ENCODE measurements around the gene DTD1. TPM values are rescaled to one million over a fixed set of nuclear protein-coding genes. Genes with fewer than 3 reads are reported as not detected.

Gene DTD1
- total RNA-seq, 1 experiment from 2014 or later, result 109 TPM

- Histone ChIP-seq H3K36me3 (ENCODE audit: control insufficient read depth, insufficient read depth, low read length) (no peaks in the 10 kb centered on the region; the same call in 1 of the 2 replicates), H3K4me3 (ENCODE audit: low read depth, low read length) (no peak overlapping the region), H3K27me3 (replicated peaks; ENCODE audit: control insufficient read depth, insufficient read depth, low read length) (no peaks in the 10 kb centered on the region), H3K9me3 (no peaks in the 10 kb centered on the region), H3K4me1 (no peaks in the 10 kb centered on the region)
- Mint-ChIP-seq H3K27ac (ENCODE audit: unreplicated experiment) (no peak overlapping the region), H3K36me3 (ENCODE audit: insufficient read depth, unreplicated experiment) (peaks cover 35% of the 10 kb centered on the region), H3K4me1 (ENCODE audit: low read depth, unreplicated experiment) (no peaks in the 10 kb centered on the region), H3K27me3 (ENCODE audit: insufficient read depth, unreplicated experiment) (no peaks in the 10 kb centered on the region), H3K4me3 (ENCODE audit: unreplicated experiment) (no peak overlapping the region), H3K9me3 (ENCODE audit: unreplicated experiment) (peaks cover 11% of the 10 kb centered on the region)
- intact Hi-C loops (cut with micrococcal nuclease; ENCODE audit: unreplicated experiment), result no loop called here
- no peak for DNase-seq
- POLR2A ChIA-PET, result no interaction called here
- CTCF ChIA-PET, result no interaction called here
- no peak for TF ChIP-seq CTCF (IDR thresholded peaks at IDR 0.05; ENCODE audit: insufficient read depth in 1 of 2, low read depth in 1 of 2, low read length in 1 of 2, severe bottlenecking in 1 of 2, unreplicated experiment in 1 of 2)
- no TSS peak for BruUV-seq (replicated peaks)
Observed at GRCh38 chr20:18571009-18571408, 16.8 kb upstream of the DTD1 start.

DNA sequence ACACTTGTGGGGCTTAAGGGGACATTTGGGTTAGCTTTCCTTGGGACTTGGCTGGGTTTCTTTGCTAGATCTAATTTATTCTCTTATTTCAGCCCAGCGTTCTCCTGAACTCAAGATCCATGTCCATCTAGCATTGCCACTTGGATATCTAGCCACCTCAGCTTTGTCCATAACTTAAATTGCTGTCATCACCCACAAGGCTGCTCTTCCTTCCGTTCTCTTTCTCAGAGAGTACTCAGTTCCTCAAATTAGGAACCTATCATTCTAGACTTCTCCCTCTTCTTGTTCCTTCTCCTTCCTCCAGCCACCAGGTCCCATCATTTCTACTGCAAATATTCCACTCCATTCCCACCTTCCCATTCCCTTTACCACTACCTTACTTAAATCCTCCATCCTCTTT is 16.3 kb upstream of the DTD1 start:
- intact Hi-C loops (cut with micrococcal nuclease; ENCODE audit: unreplicated experiment), result no loop called here
- Mint-ChIP-seq H3K36me3 (ENCODE audit: insufficient read depth, unreplicated experiment) (peaks cover 32% of the 10 kb centered on the region), H3K4me3 (ENCODE audit: unreplicated experiment) (no peak overlapping the region), H3K9me3 (ENCODE audit: unreplicated experiment) (peaks cover 11% of the 10 kb centered on the region), H3K27ac (ENCODE audit: unreplicated experiment) (no peak overlapping the region), H3K27me3 (ENCODE audit: insufficient read depth, unreplicated experiment) (no peaks in the 10 kb centered on the region), H3K4me1 (ENCODE audit: low read depth, unreplicated experiment) (no peaks in the 10 kb centered on the region)
- BruUV-seq (replicated peaks), result no TSS peak
- H3K36me3 ChIP-seq (ENCODE audit: control insufficient read depth, insufficient read depth, low read length), result no peaks in the 10 kb centered on the region; the same call in 1 of the 2 replicates
- CTCF ChIA-PET, result no interaction called here
- POLR2A ChIA-PET, result no interaction called here
- DNase-seq, result no peak
- no peak for TF ChIP-seq CTCF (IDR thresholded peaks at IDR 0.05; ENCODE audit: insufficient read depth in 1 of 2, low read depth in 1 of 2, low read length in 1 of 2, severe bottlenecking in 1 of 2, unreplicated experiment in 1 of 2)
- no peak overlapping the region for H3K4me3 ChIP-seq (ENCODE audit: low read depth, low read length)
- H3K9me3 ChIP-seq, result no peaks in the 10 kb centered on the region
- 0 out of 2 replicates have a peak, but pooled peaks cover under 1% of the 10 kb centered on the region for H3K4me1 ChIP-seq
- no peaks in the 10 kb centered on the region for H3K27me3 ChIP-seq (replicated peaks; ENCODE audit: control insufficient read depth, insufficient read depth, low read length)

GRCh38 chr20:18577942-18578341 is 9.9 kb upstream of the DTD1 start:
- intact Hi-C loops (cut with micrococcal nuclease; ENCODE audit: unreplicated experiment), result loop anchor here (1.0 kb wide), 1 partner anchor 9 kb away; no protein-coding TSS in a partner anchor
- Mint-ChIP-seq H3K36me3 (ENCODE audit: insufficient read depth, unreplicated experiment) (peaks cover 9% of the 10 kb centered on the region), H3K27me3 (ENCODE audit: insufficient read depth, unreplicated experiment) (no peaks in the 10 kb centered on the region), H3K9me3 (ENCODE audit: unreplicated experiment) (no peaks in the 10 kb centered on the region), H3K4me3 (ENCODE audit: unreplicated experiment) (peak overlapping the region; percentile 61), H3K4me1 (ENCODE audit: low read depth, unreplicated experiment) (peaks cover 11% of the 10 kb centered on the region), H3K27ac (ENCODE audit: unreplicated experiment) (peak overlapping the region; percentile 79)
- TF ChIP-seq CTCF (IDR thresholded peaks at IDR 0.05; ENCODE audit: insufficient read depth in 1 of 2, low read depth in 1 of 2, low read length in 1 of 2, severe bottlenecking in 1 of 2, unreplicated experiment in 1 of 2), result no peak
- Histone ChIP-seq H3K36me3 (ENCODE audit: control insufficient read depth, insufficient read depth, low read length) (no peaks in the 10 kb centered on the region), H3K4me1 (peaks cover 20% of the 10 kb centered on the region), H3K9me3 (no peaks in the 10 kb centered on the region), H3K4me3 (ENCODE audit: low read depth, low read length) (no peak overlapping the region), H3K27me3 (replicated peaks; ENCODE audit: control insufficient read depth, insufficient read depth, low read length) (no peaks in the 10 kb centered on the region)
- POLR2A ChIA-PET, result interaction anchor here (1.2 kb wide), 1 partner anchor 13 kb away, joined by 13 read pairs; no protein-coding TSS in a partner anchor
- no TSS peak for BruUV-seq (replicated peaks)
- CTCF ChIA-PET, result no interaction called here
- DNase-seq, result peak in 1 of 2 experiments; percentile 62

Data from Caco-2 (cell line).